GM10266 (cell line): ENCODE data around the gene ALG3.
A peak's percentile ranks its signal among the peaks of the same experiment; 100 is the strongest.
"Not testable (repeated sequence)": the region's sequence is repeated elsewhere in the genome, so short reads cannot be mapped to it uniquely, and the experiment has no call there.

Experiments
- DNase-seq: peaks from one replicate; pipeline ENCODE4 v3.0.0; 2012; ENCODE audit errors: extremely low spot score
- TF ChIP-seq, protein P1 (sequence below): IDR thresholded peaks from 2 replicates; pipeline ENCODE4 v1.5.1; 2012; ENCODE audit warnings: mild to moderate bottlenecking, low read depth; ENCODE audit not compliant: control insufficient read depth, insufficient read depth; ENCODE audit errors: missing control alignments

Gene ALG3

DNA sequence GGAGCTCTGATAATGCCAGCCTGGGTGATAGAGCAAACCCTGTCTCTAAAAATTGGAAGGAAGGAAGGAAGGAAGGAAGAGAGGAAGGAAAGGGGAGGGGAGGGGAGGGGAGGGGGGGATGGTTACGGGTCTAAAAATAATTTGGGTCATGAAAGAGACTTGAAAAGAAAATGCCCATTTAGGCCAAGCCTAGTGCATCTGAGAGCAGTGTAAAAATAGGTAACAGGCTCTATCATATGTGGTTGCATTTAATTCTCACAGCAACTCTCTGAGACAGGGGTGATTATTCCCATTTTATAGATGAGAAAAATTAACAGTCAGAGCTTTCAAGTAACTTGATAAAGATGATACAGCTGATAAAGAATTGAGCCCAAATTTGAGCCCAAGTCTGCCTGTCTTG, 23.5 kb upstream of the ALG3 start:
- no peak for DNase-seq
- TF ChIP-seq, protein P1, sequence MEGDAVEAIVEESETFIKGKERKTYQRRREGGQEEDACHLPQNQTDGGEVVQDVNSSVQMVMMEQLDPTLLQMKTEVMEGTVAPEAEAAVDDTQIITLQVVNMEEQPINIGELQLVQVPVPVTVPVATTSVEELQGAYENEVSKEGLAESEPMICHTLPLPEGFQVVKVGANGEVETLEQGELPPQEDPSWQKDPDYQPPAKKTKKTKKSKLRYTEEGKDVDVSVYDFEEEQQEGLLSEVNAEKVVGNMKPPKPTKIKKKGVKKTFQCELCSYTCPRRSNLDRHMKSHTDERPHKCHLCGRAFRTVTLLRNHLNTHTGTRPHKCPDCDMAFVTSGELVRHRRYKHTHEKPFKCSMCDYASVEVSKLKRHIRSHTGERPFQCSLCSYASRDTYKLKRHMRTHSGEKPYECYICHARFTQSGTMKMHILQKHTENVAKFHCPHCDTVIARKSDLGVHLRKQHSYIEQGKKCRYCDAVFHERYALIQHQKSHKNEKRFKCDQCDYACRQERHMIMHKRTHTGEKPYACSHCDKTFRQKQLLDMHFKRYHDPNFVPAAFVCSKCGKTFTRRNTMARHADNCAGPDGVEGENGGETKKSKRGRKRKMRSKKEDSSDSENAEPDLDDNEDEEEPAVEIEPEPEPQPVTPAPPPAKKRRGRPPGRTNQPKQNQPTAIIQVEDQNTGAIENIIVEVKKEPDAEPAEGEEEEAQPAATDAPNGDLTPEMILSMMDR = no peak

DNA sequence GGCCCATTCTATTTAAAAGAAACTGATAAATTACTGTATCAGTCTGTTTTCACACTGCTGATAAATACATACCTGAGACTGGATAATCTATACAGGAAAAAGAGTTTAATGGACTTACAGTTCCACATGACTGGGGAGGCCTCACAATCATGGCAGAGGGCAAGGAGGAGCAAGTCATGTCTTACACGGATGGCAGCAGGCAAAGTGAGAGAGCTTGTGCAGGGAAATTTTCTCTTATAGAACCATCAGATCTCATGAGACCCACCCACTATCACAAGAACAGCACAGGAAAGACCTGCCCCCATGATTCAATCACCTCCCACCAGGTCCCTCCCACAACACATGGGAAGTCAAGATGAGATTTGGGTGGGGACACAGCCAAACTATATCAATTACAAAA, 18.5 kb upstream of the ALG3 start:
- not testable (repeated sequence) for DNase-seq

DNA sequence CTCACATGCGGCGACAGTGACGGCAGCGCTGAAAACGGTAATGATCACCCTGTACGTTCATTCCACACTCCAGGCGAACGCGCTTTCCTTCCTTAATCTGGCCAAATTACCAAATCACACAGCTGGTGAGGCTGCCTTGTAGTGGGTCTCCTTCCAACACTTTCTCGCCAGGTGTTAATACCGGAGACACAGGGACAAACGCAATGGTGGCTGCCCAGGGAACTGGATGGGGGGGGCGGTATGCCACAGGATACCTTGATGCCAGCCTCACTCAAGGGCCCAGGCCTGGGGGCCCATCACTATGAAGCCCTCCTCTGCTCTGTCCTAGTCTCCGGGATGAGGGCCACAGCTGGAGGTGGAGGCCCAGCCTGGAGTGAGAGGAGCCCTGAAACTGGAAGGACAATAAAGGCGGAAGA, 14.0 kb upstream of the ALG3 start:
- TF ChIP-seq, protein P1 = no peak

DNA sequence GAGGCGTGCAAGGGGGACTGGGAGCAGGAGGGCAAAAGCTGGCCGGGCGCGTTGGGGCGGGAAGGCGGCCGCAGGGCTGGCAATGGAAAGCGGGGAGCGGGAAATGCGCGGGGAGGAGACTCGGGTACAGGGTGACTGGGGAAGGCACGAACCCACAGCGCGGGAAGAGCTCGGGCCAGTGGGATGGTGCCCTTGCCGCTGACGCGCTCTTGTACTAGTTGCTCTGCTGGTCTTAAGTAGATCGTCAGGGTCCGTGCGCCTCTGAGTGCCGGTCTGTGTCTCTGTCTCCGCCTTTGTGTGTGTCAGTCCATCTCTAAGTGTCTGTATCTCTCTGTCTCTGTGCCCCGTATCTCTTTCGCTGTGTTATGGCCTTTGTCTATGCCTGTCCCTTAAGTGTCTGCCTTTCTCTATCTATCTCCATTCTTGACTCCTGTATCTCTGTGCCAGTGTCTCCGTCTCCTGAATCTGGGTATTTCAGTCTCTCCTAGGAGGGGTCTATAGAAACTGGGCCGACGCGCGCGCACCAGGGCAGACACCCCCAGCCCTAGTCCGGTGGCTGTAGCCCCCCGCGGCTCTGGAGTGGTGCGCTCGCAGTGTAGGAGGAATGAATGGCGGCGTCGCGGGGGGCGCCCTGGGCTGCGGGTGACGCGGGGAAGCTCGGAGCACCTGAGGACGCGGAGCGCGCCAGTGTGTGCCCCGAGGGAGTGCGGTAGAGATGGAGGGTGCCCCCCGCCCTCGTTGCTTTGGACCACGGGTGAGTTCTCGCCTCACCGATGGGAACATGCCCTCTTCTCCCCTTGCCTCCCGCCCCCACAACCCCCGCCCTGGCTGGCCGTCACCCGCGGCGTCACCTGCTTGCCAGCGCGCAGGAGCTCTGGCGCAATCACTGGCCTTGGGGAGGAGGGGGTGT, 13.3 kb upstream of the ALG3 start:
- TF ChIP-seq, protein P1 = no peak
- peak; percentile 75 for DNase-seq

More for the DNA sequence above, 14.0 kb upstream of the ALG3 start:
- DNase-seq = no peak

DNA sequence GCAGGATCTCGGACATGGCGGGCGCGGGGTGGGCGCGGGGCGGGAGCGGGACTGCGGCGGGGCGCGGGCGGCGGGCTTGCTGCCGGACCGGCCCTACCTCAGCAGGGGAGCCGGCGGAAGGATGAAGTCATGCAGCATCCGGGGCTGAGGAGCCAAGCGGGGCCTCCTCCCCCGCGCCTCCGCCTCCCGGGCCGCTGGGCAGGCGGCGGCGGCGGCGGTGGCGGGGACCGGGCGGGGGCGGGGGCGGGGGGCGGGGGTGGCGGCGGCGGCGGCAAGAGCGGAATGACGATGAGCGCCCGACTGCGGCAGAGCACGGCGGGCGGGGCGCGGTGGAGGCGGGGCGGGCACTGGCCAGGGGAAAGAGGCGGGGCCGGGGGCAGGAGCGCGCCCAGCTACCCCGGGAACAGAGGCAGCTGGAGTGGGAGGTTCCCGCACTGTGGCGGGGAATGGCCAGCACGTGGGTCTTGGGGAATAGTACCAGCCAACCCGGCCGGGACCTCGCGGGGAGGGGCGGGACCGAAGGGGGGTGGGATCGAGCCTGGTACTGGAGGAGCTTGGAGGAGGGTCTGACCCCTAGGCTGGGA, 12.6 kb upstream of the ALG3 start, which contains the start of gene CAMK2N2:
Gene CAMK2N2, minus strand, starts transcription at position 284 of the 584 bp plus-strand sequence. Its CDS starts 268 bp downstream, at position 16.
- peak; percentile 96 for DNase-seq
- TF ChIP-seq, protein P1 = no peak

DNA sequence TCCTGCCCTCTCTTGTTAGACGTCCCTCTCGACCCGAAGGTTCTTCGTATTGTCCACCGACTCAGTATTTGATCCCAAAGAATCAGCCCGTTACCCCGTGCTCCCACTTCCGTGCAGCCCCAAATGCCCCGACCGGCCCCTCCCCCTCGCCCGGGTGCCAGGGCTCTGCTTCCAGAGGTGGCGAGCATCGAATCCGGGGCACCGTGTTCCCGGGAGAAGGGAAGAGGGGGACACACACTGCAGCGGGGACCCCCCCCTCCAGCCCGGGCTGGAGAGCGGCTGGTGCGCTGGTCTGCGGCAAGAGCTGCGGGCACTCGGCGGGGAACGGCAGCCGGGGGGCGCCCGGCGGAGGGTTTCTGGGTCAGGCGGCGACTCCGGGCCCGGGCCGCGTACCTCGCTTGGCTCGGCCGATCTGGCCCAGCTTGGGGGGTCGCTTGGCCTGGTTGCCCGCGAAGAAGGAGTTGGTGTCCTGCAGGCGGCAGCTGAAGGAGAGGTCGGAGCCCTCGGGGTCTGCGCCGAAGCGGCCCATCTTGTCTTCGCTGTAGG, 12.0 kb upstream of the ALG3 start:
- TF ChIP-seq, protein P1 = no peak
- DNase-seq = peak; percentile 75

DNA sequence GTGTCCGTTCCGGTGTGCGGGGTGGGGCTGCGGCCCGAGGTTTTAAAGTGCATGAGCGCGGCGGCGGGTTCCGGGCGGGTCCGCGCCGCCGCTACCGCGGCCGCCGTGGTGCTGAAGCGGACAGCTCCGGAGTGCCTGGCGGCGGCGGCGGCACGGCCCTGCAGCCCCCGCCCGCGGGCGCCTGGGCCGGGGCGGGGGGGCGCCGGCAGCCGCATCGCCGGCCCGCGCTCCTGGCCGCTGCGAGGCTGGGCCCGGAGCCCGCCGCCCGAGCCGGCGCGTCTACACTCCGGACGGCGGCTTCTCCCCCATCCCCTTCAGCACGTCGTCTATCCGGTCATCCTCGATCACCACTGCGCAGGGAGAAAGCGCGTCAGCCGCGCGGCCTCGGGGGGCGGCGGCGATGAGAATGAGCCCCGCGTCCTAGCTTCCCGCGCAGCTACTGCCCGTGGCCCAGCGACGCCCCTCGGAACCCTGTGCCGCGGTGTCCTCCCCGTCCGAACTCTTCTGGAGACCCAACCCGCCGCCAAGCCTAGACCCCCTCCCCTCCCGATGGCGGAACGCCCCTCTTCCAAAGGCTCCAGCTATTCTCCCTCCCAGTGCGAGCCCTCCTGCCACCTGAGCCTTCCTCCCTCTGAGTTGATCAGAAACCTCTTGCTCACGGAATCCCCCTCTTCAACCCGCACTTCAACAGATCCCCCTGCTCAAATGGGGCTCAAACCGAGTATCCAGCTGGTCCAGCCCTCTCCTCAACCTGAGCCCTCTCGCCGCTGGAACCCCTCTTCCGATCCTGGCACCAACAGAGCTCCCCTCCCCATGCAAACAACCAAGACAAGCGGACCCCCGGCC, 11.3 kb upstream of the ALG3 start:
- DNase-seq = peak; percentile 91
- TF ChIP-seq, protein P1 = no peak
